Liver (tissue), 3 donors: ENCODE data around the gene GTPBP6.
"Not testable (repeated sequence)": the region's sequence is repeated elsewhere in the genome, so short reads cannot be mapped to it uniquely, and the experiment has no call there.

Source experiments
- CTCF ChIP-seq: fragments of 150-350 bp; IDR thresholded peaks from 2 replicates; pipeline ENCODE4 v1.5.1; 2017; ENCODE audit warnings: improper control_type of control experiment, low read depth, low read length; ENCODE audit not compliant: missing input control
- EGR1 ChIP-seq, 2 donors: IDR thresholded peaks; 2 replicates each; pipeline ENCODE4 v1.6.1; 2016 to 2018; ENCODE audit warnings: antibody characterized with exemption in 2 of 2, low read depth in 2 of 2
- FOXA1 ChIP-seq: IDR thresholded peaks from 2 replicates; pipeline ENCODE4 v1.6.1; 2016; ENCODE audit warnings: antibody characterized with exemption
- GABPA ChIP-seq, 2 donors: IDR thresholded peaks in 1 of 2; conservative IDR thresholded peaks in 1 of 2; 2 replicates each; pipeline ENCODE4 v1.6.1; 2016; ENCODE audit warnings: antibody characterized with exemption in 2 of 2, mild to moderate bottlenecking in 1 of 2, moderate library complexity in 1 of 2
- JUND ChIP-seq, 2 donors: IDR thresholded peaks; 2 replicates each; pipeline ENCODE4 v1.6.1; 2016; ENCODE audit warnings: antibody characterized with exemption in 2 of 2
- MAX ChIP-seq: IDR thresholded peaks from 2 replicates; pipeline ENCODE4 v1.6.1; 2016; ENCODE audit warnings: antibody characterized with exemption
- RAD21 ChIP-seq, 2 donors: IDR thresholded peaks; 2 replicates each; pipeline ENCODE4 v1.6.1; 2016; ENCODE audit warnings: antibody characterized with exemption in 2 of 2, mild to moderate bottlenecking in 2 of 2
- REST ChIP-seq: IDR thresholded peaks from 2 replicates; pipeline ENCODE4 v1.6.1; 2016; ENCODE audit warnings: antibody characterized with exemption, mild to moderate bottlenecking
- RXRA ChIP-seq, 2 donors: IDR thresholded peaks; 2 replicates each; pipeline ENCODE4 v1.6.1; 2017 to 2018; ENCODE audit warnings: antibody characterized with exemption in 2 of 2, mild to moderate bottlenecking in 1 of 2
- SP1 ChIP-seq: IDR thresholded peaks from 2 replicates; pipeline ENCODE4 v1.6.1; 2018; ENCODE audit warnings: antibody characterized with exemption, mild to moderate bottlenecking
- TAF1 ChIP-seq: conservative IDR thresholded peaks from 2 replicates; pipeline ENCODE4 v1.6.1; 2016; ENCODE audit warnings: antibody characterized with exemption, mild to moderate bottlenecking
- YY1 ChIP-seq: IDR thresholded peaks from 2 replicates; pipeline ENCODE4 v1.6.1; 2016; ENCODE audit warnings: antibody characterized with exemption, mild to moderate bottlenecking
- TF ChIP-seq, protein P1 (sequence below): IDR thresholded peaks from 2 replicates; pipeline ENCODE4 v1.6.1; 2016; ENCODE audit warnings: antibody characterized with exemption
- TF ChIP-seq, protein P2 (sequence below): IDR thresholded peaks from 2 replicates; pipeline ENCODE4 v1.6.1; 2016; ENCODE audit warnings: antibody characterized with exemption
- donor health status: healthy.
- donor health status: healthy.

- TF ChIP-seq CTCF; RAD21 (IDR thresholded peaks at IDR 0.05); MAX; TAF1; SP1; RXRA (IDR thresholded peaks at IDR 0.05); JUND (IDR thresholded peaks at IDR 0.05); YY1; REST; EGR1 (IDR thresholded peaks at IDR 0.05; ENCODE audit: low read depth in 2 of 2); GABPA (IDR thresholded peaks at IDR 0.05 in 1 of 2, conservative IDR thresholded peaks at IDR 0.05 in 1 of 2); FOXA1: not testable (repeated sequence)
- TF ChIP-seq, protein P1, sequence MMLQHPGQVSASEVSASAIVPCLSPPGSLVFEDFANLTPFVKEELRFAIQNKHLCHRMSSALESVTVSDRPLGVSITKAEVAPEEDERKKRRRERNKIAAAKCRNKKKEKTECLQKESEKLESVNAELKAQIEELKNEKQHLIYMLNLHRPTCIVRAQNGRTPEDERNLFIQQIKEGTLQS: not testable (repeated sequence)
- TF ChIP-seq, protein P2, sequence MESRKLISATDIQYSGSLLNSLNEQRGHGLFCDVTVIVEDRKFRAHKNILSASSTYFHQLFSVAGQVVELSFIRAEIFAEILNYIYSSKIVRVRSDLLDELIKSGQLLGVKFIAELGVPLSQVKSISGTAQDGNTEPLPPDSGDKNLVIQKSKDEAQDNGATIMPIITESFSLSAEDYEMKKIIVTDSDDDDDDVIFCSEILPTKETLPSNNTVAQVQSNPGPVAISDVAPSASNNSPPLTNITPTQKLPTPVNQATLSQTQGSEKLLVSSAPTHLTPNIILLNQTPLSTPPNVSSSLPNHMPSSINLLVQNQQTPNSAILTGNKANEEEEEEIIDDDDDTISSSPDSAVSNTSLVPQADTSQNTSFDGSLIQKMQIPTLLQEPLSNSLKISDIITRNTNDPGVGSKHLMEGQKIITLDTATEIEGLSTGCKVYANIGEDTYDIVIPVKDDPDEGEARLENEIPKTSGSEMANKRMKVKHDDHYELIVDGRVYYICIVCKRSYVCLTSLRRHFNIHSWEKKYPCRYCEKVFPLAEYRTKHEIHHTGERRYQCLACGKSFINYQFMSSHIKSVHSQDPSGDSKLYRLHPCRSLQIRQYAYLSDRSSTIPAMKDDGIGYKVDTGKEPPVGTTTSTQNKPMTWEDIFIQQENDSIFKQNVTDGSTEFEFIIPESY: not testable (repeated sequence)
Observed at GRCh38 chrX:306614-307251, 11.9 kb downstream of the GTPBP6 start.
